Neural cell (in vitro differentiated cells): ENCODE measurements around the gene SPAG16. TPM values are rescaled to one million over a fixed set of nuclear protein-coding genes. Genes with fewer than 3 reads are reported as not detected.

Experiments used
- H2AFZ ChIP-seq: fragments of 200-600, 300-800 bp; sonication (generic), shearing (Covaris generic); 2 replicates; pipeline ENCODE4 v1.6.0; 2014; ENCODE audit warnings: low read depth, mild to moderate bottlenecking, antibody characterized with exemption, low read length, moderate library complexity
- H3F3A ChIP-seq: fragments of 200-600 bp; shearing (Covaris generic); 2 replicates; pipeline ENCODE4 v1.6.1; 2016; ENCODE audit warnings: mild to moderate bottlenecking, moderate library complexity, mixed read lengths, antibody characterized with exemption, low read length; ENCODE audit not compliant: insufficient read depth, poor library complexity, severe bottlenecking
- H3K27ac ChIP-seq: fragments of 200-600, 300-800 bp; sonication (generic), shearing (Covaris generic); 2 replicates; pipeline ENCODE4 v1.5.1; 2014; ENCODE audit warnings: mild to moderate bottlenecking, low read length, moderate library complexity
- H3K27me3 ChIP-seq: fragments of 300-800, 200-600 bp; sonication (generic), shearing (Covaris generic); 2 replicates; pipeline ENCODE4 v1.6.0; 2014; ENCODE audit warnings: mild to moderate bottlenecking, low read depth, low read length, moderate library complexity; ENCODE audit not compliant: insufficient read depth
- H3K36me3 ChIP-seq: fragments of 300-800, 200-600 bp; sonication (generic), shearing (Covaris generic); 2 replicates; pipeline ENCODE4 v1.5.1; 2014; ENCODE audit warnings: mild to moderate bottlenecking, antibody characterized with exemption, low read length, moderate library complexity; ENCODE audit not compliant: insufficient read depth
- H3K4me2 ChIP-seq: fragments of 300-800, 200-600 bp; sonication (generic), shearing (Covaris generic); 2 replicates; pipeline ENCODE4 v1.6.0; 2014; ENCODE audit warnings: mild to moderate bottlenecking, low read length
- H3K4me3 ChIP-seq: fragments of 300-800, 200-600 bp; sonication (generic), shearing (Covaris generic); 2 replicates; pipeline ENCODE4 v1.5.1; 2014; ENCODE audit warnings: mild to moderate bottlenecking, low read length, moderate library complexity
- H3K79me2 ChIP-seq: fragments of 200-600 bp; shearing (Covaris generic); replicated peaks from 2 replicates; pipeline ENCODE4 v1.6.0; 2014; ENCODE audit warnings: mild to moderate bottlenecking, low read length, moderate library complexity; ENCODE audit not compliant: insufficient read depth
- H3K9ac ChIP-seq: fragments of 300-800, 200-600 bp; sonication (generic), shearing (Covaris generic); 2 replicates; pipeline ENCODE4 v1.6.1; 2016; ENCODE audit warnings: mild to moderate bottlenecking, low read length, mixed read lengths
- H3K9me2 ChIP-seq: fragments of 200-600 bp; shearing (Covaris generic); 2 replicates; pipeline ENCODE4 v1.6.1; 2016; ENCODE audit warnings: mild to moderate bottlenecking, low read length, mixed read lengths; ENCODE audit not compliant: insufficient read depth
- H3K9me3 ChIP-seq: fragments of 200-600, 300-800 bp; sonication (generic), shearing (Covaris generic); 2 replicates; pipeline ENCODE4 v1.6.1; 2016; ENCODE audit warnings: mild to moderate bottlenecking, mixed run types, low read length, moderate library complexity, mixed read lengths
- H4K20me1 ChIP-seq: fragments of 200-600 bp; shearing (Covaris generic); 2 replicates; pipeline ENCODE4 v1.6.1; 2016; ENCODE audit warnings: mild to moderate bottlenecking, mixed run types; ENCODE audit not compliant: insufficient read depth
- EP300 ChIP-seq: fragments of 450-650 bp; conservative IDR thresholded peaks from 2 replicates; pipeline ENCODE4 v1.6.1; 2014; ENCODE audit warnings: antibody characterized with exemption, mild to moderate bottlenecking, moderate library complexity; ENCODE audit not compliant: poor library complexity, severe bottlenecking
- EZH2 ChIP-seq: fragments of 200-600, 300-800 bp; shearing (Covaris generic), sonication (generic); IDR thresholded peaks from 2 replicates; pipeline ENCODE4 v1.6.1; 2014; ENCODE audit warnings: antibody characterized with exemption, low read length, borderline replicate concordance, mild to moderate bottlenecking; ENCODE audit not compliant: insufficient read depth, poor library complexity, severe bottlenecking
- MXI1 ChIP-seq: fragments of 450-650 bp; conservative IDR thresholded peaks from 2 replicates; pipeline ENCODE4 v1.6.1; 2014; ENCODE audit warnings: antibody characterized with exemption, mild to moderate bottlenecking; ENCODE audit not compliant: poor library complexity, severe bottlenecking
- POLR2AphosphoS5 ChIP-seq: IDR thresholded peaks from 2 replicates; pipeline ENCODE4 v1.6.1; 2012
- RAD21 ChIP-seq: fragments of 450-650 bp; conservative IDR thresholded peaks from 2 replicates; pipeline ENCODE4 v1.6.1; 2014; ENCODE audit warnings: antibody characterized with exemption, mild to moderate bottlenecking, moderate library complexity
- SMC3 ChIP-seq: fragments of 450-650 bp; conservative IDR thresholded peaks from 2 replicates; pipeline ENCODE4 v1.6.1; 2014; ENCODE audit warnings: antibody characterized with exemption, mild to moderate bottlenecking, moderate library complexity; ENCODE audit not compliant: poor library complexity
- TAF1 ChIP-seq: IDR thresholded peaks from 2 replicates; pipeline ENCODE4 v1.6.1; 2012; ENCODE audit warnings: low read depth
- polyA plus RNA-seq: library from polyadenylated mRNA; depleted of rRNA; stranded (reverse); fragments of >200 nt; gene quantifications from 2 replicates; pipeline ENCODE4 v1.2.3, GENCODE V29; 2014
- TF ChIP-seq, protein P1 (sequence below): fragments of 450-650 bp; IDR thresholded peaks from 2 replicates; pipeline ENCODE4 v1.5.1; 2014; ENCODE audit warnings: antibody characterized with exemption, mild to moderate bottlenecking, moderate library complexity; ENCODE audit not compliant: poor library complexity, severe bottlenecking
- TF ChIP-seq, protein P2 (sequence below): IDR thresholded peaks from 2 replicates; pipeline ENCODE4 v1.6.1; 2012; ENCODE audit warnings: borderline replicate concordance

SPAG16 gene
- polyA plus RNA-seq, 1 donor from 2014 or later: 75.4 TPM

DNA sequence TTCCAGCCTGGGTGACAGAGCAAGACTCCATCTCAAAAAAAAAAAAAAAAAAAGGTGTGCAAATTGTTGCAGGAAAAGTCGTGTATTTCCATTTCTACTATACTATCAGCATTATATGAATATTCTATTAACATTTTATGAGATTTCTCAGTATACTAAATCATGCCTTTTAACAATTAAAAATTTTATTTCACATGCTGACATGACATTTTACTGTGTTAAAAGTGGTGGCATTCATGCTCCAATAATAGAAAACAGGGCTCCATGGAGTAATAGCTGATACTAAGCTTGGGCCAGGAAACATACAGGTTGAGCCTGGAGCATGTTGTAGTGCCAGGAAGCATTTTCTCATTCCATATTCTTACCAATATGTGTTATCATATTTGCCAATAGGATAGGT, 141.4 kb downstream of the SPAG16 start:
- Histone ChIP-seq H3K4me2 (no peak overlapping the region), H3K36me3 (no peaks in the 10 kb centered on the region), H2AFZ (no peak overlapping the region), H3K9ac (no peak overlapping the region), H3K9me3 (peaks cover 5% of the 10 kb centered on the region), H3K27me3 (no peaks in the 10 kb centered on the region), H3K9me2 (no peaks in the 10 kb centered on the region), H3K27ac (no peak overlapping the region), H4K20me1 (no peaks in the 10 kb centered on the region), H3K4me3 (no peak overlapping the region), H3F3A (no peaks in the 10 kb centered on the region), H3K79me2 (no peaks in the 10 kb centered on the region)
- TF ChIP-seq RAD21 (no peak), POLR2AphosphoS5 (no peak), EP300 (no peak), TAF1 (no peak), MXI1 (no peak)
- TF ChIP-seq, protein P1, sequence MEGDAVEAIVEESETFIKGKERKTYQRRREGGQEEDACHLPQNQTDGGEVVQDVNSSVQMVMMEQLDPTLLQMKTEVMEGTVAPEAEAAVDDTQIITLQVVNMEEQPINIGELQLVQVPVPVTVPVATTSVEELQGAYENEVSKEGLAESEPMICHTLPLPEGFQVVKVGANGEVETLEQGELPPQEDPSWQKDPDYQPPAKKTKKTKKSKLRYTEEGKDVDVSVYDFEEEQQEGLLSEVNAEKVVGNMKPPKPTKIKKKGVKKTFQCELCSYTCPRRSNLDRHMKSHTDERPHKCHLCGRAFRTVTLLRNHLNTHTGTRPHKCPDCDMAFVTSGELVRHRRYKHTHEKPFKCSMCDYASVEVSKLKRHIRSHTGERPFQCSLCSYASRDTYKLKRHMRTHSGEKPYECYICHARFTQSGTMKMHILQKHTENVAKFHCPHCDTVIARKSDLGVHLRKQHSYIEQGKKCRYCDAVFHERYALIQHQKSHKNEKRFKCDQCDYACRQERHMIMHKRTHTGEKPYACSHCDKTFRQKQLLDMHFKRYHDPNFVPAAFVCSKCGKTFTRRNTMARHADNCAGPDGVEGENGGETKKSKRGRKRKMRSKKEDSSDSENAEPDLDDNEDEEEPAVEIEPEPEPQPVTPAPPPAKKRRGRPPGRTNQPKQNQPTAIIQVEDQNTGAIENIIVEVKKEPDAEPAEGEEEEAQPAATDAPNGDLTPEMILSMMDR: no peak
- TF ChIP-seq, protein P2, sequence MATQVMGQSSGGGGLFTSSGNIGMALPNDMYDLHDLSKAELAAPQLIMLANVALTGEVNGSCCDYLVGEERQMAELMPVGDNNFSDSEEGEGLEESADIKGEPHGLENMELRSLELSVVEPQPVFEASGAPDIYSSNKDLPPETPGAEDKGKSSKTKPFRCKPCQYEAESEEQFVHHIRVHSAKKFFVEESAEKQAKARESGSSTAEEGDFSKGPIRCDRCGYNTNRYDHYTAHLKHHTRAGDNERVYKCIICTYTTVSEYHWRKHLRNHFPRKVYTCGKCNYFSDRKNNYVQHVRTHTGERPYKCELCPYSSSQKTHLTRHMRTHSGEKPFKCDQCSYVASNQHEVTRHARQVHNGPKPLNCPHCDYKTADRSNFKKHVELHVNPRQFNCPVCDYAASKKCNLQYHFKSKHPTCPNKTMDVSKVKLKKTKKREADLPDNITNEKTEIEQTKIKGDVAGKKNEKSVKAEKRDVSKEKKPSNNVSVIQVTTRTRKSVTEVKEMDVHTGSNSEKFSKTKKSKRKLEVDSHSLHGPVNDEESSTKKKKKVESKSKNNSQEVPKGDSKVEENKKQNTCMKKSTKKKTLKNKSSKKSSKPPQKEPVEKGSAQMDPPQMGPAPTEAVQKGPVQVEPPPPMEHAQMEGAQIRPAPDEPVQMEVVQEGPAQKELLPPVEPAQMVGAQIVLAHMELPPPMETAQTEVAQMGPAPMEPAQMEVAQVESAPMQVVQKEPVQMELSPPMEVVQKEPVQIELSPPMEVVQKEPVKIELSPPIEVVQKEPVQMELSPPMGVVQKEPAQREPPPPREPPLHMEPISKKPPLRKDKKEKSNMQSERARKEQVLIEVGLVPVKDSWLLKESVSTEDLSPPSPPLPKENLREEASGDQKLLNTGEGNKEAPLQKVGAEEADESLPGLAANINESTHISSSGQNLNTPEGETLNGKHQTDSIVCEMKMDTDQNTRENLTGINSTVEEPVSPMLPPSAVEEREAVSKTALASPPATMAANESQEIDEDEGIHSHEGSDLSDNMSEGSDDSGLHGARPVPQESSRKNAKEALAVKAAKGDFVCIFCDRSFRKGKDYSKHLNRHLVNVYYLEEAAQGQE: no peak

DNA sequence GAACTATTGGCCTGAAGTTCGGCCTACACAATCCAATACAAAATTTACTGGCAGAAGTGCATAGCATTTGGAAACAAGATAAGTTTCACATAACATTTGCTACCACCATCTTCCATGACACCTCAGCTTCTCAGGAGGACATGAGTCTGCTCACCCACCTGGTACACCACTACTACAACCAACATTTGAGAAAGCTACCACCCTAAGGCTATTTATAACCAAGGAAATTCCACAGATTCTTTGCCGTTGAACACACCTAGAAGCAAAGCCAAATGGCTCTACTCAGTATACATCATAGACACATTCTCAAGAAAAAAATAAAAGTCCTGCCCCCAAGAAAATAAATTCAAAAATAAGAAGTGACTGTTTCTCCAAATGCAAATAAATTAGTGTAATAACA, 145.3 kb downstream of the SPAG16 start:
- Histone ChIP-seq H3K9ac (no peak overlapping the region), H4K20me1 (no peaks in the 10 kb centered on the region), H3K4me3 (no peak overlapping the region), H3F3A (no peaks in the 10 kb centered on the region), H3K36me3 (no peaks in the 10 kb centered on the region), H3K9me2 (no peaks in the 10 kb centered on the region), H3K4me2 (no peak overlapping the region), H3K27me3 (no peaks in the 10 kb centered on the region), H3K9me3 (peaks cover 5% of the 10 kb centered on the region), H3K79me2 (no peaks in the 10 kb centered on the region), H2AFZ (no peak overlapping the region), H3K27ac (no peak overlapping the region)
- TF ChIP-seq, protein P1: no peak
- TF ChIP-seq, protein P2: no peak
- TF ChIP-seq RAD21: no peak
- TF ChIP-seq SMC3: no peak
- no peak for TF ChIP-seq POLR2AphosphoS5
- no peak for TF ChIP-seq EZH2
- no peak for TF ChIP-seq TAF1
- no peak for TF ChIP-seq EP300
- TF ChIP-seq MXI1: no peak
